ENCODE measurements around the gene SETD6. TPM values are rescaled to one million over a fixed set of nuclear protein-coding genes. Genes with fewer than 3 reads are reported as not detected.
A peak's percentile ranks its signal among the peaks of the same experiment; 100 is the strongest.
"Not testable (repeated sequence)": the region's sequence is repeated elsewhere in the genome, so short reads cannot be mapped to it uniquely, and the experiment has no call there.

The SETD6 gene
- total RNA-seq, 1 donor from 2014 or later = 32.6 TPM

DNA sequence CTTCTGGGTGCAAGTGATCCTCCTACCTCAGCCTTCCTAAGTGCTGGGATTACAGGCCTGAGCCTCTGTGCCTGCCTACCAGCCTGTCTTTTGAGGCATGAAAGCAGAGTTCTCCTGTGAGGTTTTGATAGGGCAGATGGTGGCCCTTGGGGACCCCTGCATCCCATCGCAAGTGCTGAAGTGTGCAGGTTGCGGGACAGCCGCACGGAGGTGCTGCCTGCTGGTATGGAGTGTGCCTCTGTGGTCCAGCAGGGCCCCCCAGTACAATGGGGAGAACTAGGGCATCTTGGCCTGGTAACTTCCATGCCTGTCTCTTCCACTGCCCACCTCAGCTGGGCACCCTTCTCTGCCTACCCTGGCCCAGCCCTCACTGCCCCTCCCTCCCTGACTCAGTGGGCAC is 25.3 kb upstream of the SETD6 start:
- Mint-ChIP-seq H3K4me1 (ENCODE audit: unreplicated experiment) (peaks cover 14% of the 10 kb centered on the region), H3K4me3 (no peak overlapping the region), H3K36me3 (no peaks in the 10 kb centered on the region), H3K27me3 (peaks cover 4% of the 10 kb centered on the region), H3K9me3 (no peaks in the 10 kb centered on the region), H3K27ac (no peak overlapping the region)
- TF ChIP-seq, protein P1, sequence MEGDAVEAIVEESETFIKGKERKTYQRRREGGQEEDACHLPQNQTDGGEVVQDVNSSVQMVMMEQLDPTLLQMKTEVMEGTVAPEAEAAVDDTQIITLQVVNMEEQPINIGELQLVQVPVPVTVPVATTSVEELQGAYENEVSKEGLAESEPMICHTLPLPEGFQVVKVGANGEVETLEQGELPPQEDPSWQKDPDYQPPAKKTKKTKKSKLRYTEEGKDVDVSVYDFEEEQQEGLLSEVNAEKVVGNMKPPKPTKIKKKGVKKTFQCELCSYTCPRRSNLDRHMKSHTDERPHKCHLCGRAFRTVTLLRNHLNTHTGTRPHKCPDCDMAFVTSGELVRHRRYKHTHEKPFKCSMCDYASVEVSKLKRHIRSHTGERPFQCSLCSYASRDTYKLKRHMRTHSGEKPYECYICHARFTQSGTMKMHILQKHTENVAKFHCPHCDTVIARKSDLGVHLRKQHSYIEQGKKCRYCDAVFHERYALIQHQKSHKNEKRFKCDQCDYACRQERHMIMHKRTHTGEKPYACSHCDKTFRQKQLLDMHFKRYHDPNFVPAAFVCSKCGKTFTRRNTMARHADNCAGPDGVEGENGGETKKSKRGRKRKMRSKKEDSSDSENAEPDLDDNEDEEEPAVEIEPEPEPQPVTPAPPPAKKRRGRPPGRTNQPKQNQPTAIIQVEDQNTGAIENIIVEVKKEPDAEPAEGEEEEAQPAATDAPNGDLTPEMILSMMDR (conservative IDR thresholded peaks at IDR 0.05) = no peak
- DNase-seq (ENCODE audit: extremely low spot score, unreplicated experiment) = no peak

DNA sequence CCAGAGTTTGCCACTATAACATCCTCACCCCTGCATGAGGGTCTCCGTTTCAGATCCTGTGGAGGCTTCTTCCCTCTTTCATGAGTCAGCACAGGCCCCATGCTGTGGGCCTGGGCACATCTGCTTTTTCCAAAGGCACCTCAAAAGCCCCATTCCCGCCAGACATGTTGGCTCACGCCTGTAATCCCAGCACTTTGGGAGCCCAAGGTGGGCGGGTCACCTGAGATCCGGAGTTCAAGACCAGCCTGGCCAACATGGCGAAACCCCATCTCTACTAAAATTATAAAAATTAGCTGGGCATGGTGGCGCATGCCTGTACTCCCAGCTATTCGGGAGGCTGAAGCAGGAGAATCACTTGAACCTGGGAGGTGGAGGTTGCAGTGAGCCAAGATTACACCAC is 24.8 kb upstream of the SETD6 start:
- H3K4me3 Mint-ChIP-seq; H3K27ac Mint-ChIP-seq; H3K27me3 Mint-ChIP-seq; DNase-seq (ENCODE audit: extremely low spot score, unreplicated experiment); H3K36me3 Mint-ChIP-seq; H3K9me3 Mint-ChIP-seq: not testable (repeated sequence)
- peaks cover 19% of the 10 kb centered on the region for H3K4me1 Mint-ChIP-seq (ENCODE audit: unreplicated experiment)

DNA sequence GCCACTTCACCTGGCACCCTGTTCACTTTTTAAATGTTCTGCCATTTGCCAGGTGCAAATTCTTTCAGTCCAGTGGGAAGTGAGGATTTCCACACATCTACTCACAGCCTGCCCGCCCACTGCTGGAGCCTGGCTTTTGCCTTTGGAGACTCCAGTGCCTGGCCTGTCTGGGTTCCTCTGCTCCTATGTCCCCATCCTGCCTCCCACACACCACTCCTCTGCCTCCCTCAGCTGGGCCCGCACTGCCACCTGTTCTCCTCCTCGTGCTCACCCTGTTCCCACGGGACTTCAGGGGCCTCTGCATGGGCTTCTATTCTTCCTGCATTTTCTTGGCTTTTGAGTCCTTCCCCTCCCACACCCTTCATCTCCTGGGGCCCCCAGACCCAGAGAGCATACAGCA is 23.3 kb upstream of the SETD6 start:
- no peaks in the 10 kb centered on the region for H3K9me3 Mint-ChIP-seq
- no peak overlapping the region for H3K4me3 Mint-ChIP-seq
- H3K27ac Mint-ChIP-seq = no peak overlapping the region
- H3K4me1 Mint-ChIP-seq (ENCODE audit: unreplicated experiment) = peaks cover 22% of the 10 kb centered on the region
- DNase-seq (ENCODE audit: extremely low spot score, unreplicated experiment) = no peak
- H3K27me3 Mint-ChIP-seq = peaks cover 4% of the 10 kb centered on the region
- H3K36me3 Mint-ChIP-seq = no peaks in the 10 kb centered on the region
- TF ChIP-seq, protein P1 (conservative IDR thresholded peaks at IDR 0.05) = no peak

DNA sequence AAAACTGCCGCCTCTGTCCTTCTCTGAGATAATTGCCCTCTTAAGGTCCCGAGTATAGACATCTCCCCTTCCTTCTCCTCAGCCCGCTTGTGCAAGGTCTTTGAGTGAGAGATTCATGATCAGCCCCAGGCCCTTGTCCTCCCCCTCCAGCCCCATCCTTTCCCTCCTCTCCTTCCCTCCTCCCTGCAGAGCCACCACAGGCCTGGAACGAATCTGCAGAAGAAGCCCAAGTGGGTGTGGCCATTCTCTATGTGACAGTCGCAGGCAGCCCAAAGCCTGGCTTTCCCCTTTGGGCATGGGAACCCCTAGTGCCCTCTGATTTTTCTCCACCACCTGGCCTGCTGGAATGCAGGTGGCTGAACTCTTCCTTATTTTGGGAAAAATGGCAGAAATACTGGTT is 22.6 kb upstream of the SETD6 start:
- Mint-ChIP-seq H3K36me3 (no peaks in the 10 kb centered on the region), H3K9me3 (no peaks in the 10 kb centered on the region), H3K27ac (peak overlapping the region; percentile 0), H3K27me3 (peaks cover 4% of the 10 kb centered on the region), H3K4me3 (no peak overlapping the region), H3K4me1 (ENCODE audit: unreplicated experiment) (peaks cover 22% of the 10 kb centered on the region)
- TF ChIP-seq, protein P1 (conservative IDR thresholded peaks at IDR 0.05) = no peak
- no peak for DNase-seq (ENCODE audit: extremely low spot score, unreplicated experiment)

DNA sequence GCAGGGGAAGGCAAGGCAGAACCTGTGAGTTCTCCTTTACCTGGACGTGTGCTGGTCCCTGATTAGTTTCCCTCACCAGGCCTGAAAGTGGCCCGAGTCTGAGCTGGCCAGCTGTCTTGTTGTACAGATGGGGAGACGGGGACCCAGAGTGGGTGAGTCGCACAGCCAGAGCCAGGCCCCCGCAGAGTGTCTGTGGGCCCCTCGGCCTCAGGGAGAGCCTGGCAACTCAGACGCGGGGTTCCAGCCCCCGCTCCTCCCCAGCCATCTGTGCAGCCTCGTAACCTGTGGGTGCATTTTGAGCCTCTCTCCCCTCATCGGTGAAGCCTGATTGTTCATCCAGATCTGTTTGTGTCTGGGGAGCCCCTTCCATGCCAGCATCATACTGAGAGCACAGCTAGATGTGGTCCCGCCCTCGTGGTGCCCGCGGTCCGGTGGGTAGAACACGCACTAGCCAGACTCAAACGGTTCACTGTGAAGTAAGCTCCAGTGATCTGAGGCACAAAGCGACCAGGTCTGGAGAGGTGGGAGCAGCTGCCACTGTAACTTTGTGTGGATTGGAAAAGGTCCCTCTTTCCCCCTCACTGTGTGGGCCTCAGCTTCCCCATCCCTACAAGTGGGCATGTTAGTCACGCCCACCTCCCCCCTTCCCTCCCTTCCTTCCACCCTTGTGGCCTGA is 21.4 kb upstream of the SETD6 start:
- H3K4me1 Mint-ChIP-seq (ENCODE audit: unreplicated experiment) = peaks cover 22% of the 10 kb centered on the region
- H3K27ac Mint-ChIP-seq = no peak overlapping the region
- DNase-seq (ENCODE audit: extremely low spot score, unreplicated experiment) = no peak
- H3K36me3 Mint-ChIP-seq = no peaks in the 10 kb centered on the region
- H3K27me3 Mint-ChIP-seq = peaks cover 4% of the 10 kb centered on the region
- TF ChIP-seq, protein P1 (conservative IDR thresholded peaks at IDR 0.05) = no peak
- no peak overlapping the region for H3K4me3 Mint-ChIP-seq
- no peaks in the 10 kb centered on the region for H3K9me3 Mint-ChIP-seq

DNA sequence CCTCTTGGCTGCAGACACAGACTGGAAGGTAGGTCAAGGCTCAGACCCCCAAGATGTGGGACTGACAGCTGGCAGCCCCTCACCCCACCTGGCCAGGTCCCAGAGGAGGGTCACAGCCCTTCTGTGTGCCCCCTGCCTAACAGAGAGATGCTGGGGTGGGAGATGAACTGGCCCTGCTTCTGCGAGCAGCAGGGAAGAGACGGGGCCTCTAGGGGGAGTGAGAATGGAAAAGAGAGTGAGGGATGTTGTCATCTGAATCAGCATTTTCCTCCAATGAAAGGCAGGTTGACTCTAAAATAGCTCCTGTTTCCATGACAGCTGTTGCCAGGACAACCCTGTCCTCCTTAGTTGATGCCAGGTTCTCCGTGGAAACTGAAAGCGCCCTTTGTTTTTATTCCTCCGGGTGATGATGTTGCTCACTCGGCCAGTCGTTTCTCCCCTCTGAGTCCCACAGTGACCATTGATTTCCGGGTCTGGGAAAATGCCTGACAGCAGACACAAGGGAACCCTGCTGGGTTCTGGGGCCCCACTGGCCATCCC is 20.3 kb upstream of the SETD6 start:
- Mint-ChIP-seq H3K9me3 (no peaks in the 10 kb centered on the region), H3K4me1 (ENCODE audit: unreplicated experiment) (peaks cover 22% of the 10 kb centered on the region), H3K27ac (peak overlapping the region; percentile 83), H3K27me3 (no peaks in the 10 kb centered on the region), H3K36me3 (no peaks in the 10 kb centered on the region), H3K4me3 (peak overlapping the region; percentile 69)
- peak; percentile 84 for DNase-seq (ENCODE audit: extremely low spot score, unreplicated experiment)
- TF ChIP-seq, protein P1 (conservative IDR thresholded peaks at IDR 0.05) = peak; percentile 73
